Fibroblast of upper back skin (primary cell): ENCODE results near the gene LOXHD1.
A peak's percentile ranks its signal among the peaks of the same experiment; 100 is the strongest.

Experiments
- DNase-seq: peaks from one replicate; pipeline ENCODE4 v3.0.0-alpha.2; 2013

The LOXHD1 gene

GRCh38 chr18:46519870-46520269 is 137.2 kb downstream of the LOXHD1 start:
- DNase-seq, result no peak

DNA sequence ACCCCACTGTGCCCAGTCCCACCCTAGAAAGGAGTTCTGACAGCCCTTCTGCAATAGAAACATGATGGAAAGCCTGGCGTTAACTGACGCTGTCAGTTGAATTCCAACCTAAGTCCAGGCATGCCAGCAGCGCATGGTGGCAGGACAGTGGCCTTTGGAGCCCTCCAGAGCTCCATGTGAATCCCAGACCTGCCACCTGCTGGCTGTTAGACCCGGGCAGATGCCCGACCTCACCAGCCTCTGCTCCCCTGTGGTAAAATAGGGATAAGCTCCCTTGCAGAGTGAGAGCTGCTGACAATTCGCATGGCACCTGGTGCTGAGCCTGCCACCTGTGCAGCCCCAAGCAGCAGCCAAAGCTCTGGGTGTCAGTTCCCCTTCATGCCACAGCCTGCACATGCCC is 138.6 kb downstream of the LOXHD1 start:
- peak; percentile 1 for DNase-seq

DNA sequence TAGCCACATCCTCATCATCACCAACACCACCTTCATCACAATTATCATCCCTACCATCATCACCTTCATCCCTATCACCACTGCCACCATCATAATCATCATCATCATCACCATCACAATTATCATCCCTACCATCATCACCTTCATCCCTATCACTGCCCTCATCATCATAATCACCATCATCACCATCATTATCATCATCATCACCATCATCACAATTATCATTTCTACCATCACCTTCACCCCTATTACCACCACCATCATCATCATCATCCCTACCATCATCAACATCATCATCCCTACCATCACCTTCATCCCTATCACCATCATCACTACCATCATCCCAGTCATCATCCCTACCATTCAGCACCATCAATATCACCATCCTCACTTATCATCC is 140.5 kb downstream of the LOXHD1 start:
- no peak for DNase-seq

- no peak for DNase-seq
Measured at GRCh38 chr18:46510386-46510785, 146.6 kb downstream of the LOXHD1 start.

GRCh38 chr18:46509530-46509929 is 147.5 kb downstream of the LOXHD1 start:
- no peak for DNase-seq

DNA sequence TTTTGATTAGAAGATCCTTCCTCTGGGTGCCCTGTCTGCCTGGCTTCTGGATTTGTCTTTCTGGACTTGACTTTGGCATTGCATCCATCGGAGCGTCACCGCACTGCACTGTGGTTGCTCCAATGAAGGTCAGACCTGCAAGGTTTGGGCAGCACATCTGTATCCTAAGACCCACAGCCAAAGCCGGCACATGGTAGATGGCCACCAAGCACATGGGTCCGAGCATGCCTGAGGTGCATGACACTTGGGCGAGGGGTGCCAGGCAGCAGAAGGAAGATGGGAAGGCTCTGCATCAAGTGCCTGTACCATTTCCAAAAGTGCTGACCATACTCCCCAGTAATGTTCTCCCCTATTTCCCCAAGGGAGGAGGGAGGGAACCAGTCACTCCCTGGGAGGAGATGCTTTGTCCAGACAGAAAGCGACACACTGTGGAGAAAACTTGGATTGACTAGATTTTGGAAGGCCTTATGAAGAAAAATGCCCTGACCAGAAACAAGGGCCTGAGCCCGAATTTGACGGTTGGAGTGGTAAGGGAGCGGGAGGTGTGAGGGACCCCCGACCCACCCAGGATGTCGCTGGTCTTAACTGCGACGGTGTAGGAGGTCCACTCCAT is 149.9 kb downstream of the LOXHD1 start:
- DNase-seq, result no peak

DNA sequence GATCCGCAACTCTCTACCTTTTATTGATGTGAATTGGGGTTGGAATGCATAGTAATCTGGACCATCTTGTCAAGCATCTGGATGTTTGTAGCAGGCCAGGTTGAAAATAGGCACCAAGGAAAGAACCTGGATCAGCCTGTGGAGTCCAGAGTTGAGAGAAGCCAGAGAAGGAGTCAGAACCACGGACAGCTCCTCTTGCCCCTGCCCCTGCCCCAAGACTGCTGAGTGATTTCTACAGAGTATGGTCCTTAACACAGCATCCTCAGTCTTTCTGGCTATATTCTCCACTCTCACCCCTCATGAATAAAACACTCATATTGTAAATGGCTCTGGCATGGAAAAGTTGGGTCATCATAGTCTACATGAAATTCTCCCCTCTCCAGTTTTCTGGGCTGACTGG is 154.6 kb downstream of the LOXHD1 start:
- peak; percentile 4 for DNase-seq

DNA sequence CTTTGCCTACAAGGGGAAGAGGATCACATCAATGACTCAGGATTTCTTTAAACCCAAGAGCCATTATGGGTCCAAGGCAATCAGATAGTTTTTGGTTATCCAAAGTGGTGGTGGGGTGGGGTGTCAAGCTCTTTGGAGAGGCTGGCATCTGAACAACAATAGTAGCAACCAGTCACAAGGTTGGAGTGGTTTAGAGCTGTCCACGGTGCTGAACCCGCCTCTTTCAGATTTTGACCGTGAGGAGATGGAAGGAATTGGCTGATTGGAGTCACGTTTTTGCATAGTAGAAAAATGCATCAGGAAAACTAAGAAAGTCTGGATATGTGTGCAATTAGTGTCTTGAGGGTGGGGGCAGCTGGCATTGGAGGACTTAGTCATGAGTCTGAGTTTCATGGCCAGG is 159.9 kb downstream of the LOXHD1 start:
- peak; percentile 24 for DNase-seq

DNA sequence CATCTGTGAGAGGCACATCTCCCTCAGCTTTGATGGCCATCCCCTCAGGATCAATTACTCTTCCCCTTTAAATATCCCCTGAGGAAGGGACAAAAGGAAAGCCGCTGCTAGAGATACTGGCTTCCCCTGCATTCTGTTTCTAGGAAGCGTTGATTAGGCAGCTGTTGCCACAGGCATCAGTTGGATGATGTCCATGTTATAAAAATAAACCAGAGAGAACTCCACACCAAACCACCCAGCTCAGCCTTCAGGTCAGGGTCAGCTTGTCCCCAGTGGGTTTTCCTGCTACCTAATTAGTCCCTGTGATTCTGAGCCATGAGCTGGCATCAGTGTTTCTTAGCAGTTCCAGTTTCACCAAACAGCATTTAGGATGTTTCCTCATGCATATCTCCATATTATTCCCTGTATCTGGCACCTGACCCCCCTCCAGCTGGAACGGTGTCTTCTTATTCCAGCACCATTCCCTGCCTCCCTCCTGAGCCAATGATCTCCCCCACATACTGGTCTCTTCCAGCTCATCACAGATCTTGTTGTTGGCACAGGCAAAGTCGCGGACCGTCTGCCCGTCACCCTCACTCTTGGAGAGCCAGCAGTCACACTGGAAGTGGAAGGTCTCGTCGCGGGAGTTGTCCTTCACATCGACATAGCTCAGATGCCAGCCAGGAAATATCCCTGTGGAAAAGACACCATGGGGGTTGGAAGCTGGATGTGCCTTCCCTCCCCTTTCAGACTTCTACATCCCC is 168.4 kb downstream of the LOXHD1 start:
- no peak for DNase-seq

GRCh38 chr18:46485675-46486194 is 171.3 kb downstream of the LOXHD1 start:
- no peak for DNase-seq

GRCh38 chr18:46484971-46485370 is 172.0 kb downstream of the LOXHD1 start:
- DNase-seq, result no peak

DNA sequence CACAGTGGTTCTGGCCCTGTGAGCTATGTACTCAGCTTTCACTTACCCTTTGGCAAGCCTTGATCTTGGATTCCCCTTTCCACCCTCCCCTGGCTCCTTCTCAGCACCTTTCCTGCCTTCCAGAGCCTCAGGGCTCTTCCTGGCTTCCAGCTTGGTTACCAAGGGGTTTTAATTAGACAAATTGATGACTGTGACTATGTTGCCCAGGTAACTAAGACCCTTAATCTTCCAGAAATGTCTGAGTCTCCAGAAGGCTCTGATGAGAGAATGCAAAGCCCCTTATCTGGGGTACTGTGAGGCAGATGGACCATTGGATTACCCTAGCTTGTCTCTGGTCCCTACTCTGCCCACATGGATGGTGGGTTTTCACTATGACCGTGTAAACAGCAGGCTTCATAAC is 174.2 kb downstream of the LOXHD1 start:
- DNase-seq, result no peak

GRCh38 chr18:46481847-46482245 is 175.2 kb downstream of the LOXHD1 start:
- DNase-seq, result peak; percentile 25

DNA sequence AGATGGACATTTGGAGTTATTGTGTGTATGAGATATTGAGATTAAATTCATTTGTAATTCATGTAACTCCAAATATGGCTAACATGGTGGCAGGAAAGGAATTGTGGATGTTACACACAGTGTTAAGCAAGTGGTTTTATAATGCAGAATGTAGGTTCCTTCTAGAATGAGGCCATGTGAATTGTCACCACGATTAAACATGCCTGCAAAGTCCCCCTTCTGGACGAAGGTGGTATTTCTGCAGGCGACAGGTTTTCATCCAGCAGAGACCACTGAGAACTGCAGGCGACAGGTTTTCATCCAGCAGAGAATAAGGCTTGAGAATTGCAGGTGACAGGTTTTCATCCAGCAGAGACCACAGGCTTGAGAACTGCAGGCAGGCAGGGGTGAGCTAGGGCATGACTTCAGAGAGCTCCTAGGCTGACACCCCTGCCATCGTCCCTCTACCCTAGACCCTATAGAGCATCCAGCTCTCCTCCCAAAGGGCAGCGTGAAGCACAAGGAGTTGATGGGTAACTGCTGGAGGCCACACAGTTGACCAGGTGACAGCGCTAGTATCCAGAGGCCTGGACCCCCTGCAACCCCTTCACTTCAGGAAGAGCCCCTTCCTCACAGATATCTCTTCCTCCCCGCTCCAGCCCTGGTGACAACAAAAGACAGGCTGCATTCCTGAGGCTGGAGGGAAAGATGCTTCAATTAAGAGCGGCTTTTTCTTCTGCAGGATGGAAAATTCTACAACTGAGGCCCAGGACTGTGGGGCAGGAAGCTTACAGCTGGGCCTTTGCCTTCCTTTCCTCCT is 175.8 kb downstream of the LOXHD1 start:
- DNase-seq, result peak; percentile 35

GRCh38 chr18:46480226-46480625 is 176.8 kb downstream of the LOXHD1 start:
- peak; percentile 45 for DNase-seq

GRCh38 chr18:46478796-46479195 is 178.2 kb downstream of the LOXHD1 start:
- DNase-seq, result no peak

- no peak for DNase-seq
Measured at GRCh38 chr18:46477425-46478011, 179.5 kb downstream of the LOXHD1 start.

GRCh38 chr18:46475390-46475752 is 181.6 kb downstream of the LOXHD1 start:
- DNase-seq, result no peak

DNA sequence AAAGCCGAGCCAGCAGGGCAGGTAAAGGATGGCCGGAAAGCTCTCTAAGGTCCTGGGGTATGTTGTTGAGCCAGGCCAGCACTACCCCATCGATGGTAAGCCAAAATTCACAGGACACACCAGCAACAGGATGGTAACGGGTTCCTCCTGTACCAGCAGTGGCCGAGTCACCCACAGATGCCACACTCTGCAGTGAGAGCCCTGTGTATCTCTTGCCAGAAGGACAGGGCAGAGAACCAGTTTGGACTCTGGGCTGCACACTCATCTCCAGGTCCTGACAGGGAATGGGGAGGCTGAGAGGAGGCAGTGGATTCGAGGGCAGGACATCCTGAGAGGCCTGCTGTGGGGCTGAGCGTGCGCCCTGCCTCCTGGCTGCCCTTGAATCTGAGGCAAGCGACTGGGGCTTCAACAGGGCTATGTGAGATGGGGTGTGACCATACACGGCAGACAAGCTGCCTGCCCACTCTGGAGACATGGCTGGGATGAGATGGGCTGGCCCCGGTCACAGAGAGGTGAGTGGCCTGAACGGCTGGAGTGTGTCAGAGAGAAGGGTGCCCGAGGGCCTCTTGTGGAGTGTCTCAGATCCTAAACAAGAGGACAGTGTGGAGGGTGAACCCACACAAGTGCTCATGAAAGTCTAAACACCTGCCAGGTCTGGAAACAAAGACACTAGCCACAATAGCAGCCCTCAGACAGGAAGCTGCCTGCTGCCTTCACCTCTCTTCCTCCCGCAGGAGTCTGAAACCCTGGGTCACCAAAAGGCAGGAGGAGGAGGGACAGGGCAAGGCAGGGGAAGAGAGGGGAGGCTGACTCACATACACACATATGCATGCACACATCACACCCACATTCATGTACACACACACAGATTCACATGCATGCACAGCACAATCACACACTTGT is 182.3 kb downstream of the LOXHD1 start:
- no peak for DNase-seq

- no peak for DNase-seq
Measured at GRCh38 chr18:46471809-46472498, 185.1 kb downstream of the LOXHD1 start.

DNA sequence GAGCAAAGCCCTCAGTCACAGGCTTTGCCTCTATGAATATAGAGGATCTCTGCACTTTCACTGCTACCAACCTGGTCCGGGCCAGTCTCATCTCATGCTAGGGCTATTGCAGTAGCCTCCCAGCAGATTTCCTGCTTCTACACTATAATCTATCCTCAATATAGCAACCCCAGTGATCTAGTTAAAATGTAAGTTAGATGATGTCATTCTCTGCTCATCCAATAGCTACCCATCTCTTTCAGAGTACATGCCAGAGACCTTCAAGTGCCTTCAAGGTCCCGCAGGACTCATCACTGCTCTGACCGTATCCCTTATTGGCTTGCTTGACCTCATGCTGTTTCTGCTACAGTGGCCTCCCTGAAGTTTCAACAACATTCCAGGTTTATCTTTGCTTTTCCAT is 186.3 kb downstream of the LOXHD1 start:
- no peak for DNase-seq
